GM18517 (cell line): ENCODE results near the gene EHD1.
A peak's percentile ranks its signal among the peaks of the same experiment; 100 is the strongest.
"Not testable (repeated sequence)": the region's sequence is repeated elsewhere in the genome, so short reads cannot be mapped to it uniquely, and the experiment has no call there.

Experiments
- ATAC-seq: cut with Tn5 transposase; IDR thresholded peaks from one replicate; pipeline ENCODE4 v1.9.1; 2021; ENCODE audit warnings: mild to moderate bottlenecking, moderate library complexity; ENCODE audit not compliant: unreplicated experiment

Gene EHD1

GRCh38 chr11:64859542-64860414, 18.6 kb downstream of the EHD1 start:
- ATAC-seq = peak; percentile 91

- ATAC-seq = peak; percentile 6
Observed at GRCh38 chr11:64858467-64859263, 19.8 kb downstream of the EHD1 start.

GRCh38 chr11:64857485-64857884, 20.9 kb downstream of the EHD1 start:
- no peak for ATAC-seq

GRCh38 chr11:64856382-64857227, 21.8 kb downstream of the EHD1 start:
- ATAC-seq = no peak

GRCh38 chr11:64855596-64856304, 22.7 kb downstream of the EHD1 start:
- no peak for ATAC-seq

GRCh38 chr11:64854534-64855502, 23.6 kb downstream of the EHD1 start:
- no peak for ATAC-seq

GRCh38 chr11:64854157-64854533, 24.3 kb downstream of the EHD1 start:
- no peak for ATAC-seq

GRCh38 chr11:64853709-64854108, 24.7 kb downstream of the EHD1 start:
- ATAC-seq = no peak

GRCh38 chr11:64852804-64853509, 25.5 kb downstream of the EHD1 start:
- ATAC-seq = no peak

GRCh38 chr11:64851831-64852351, 26.5 kb downstream of the EHD1 start:
- ATAC-seq = peak; percentile 18

- ATAC-seq = peak; percentile 74
Observed at GRCh38 chr11:64850979-64851567, 27.3 kb downstream of the EHD1 start.

- no peak for ATAC-seq
Observed at GRCh38 chr11:64849598-64850356, 28.6 kb downstream of the EHD1 start.

GRCh38 chr11:64848826-64849597, 29.4 kb downstream of the EHD1 start:
- no peak for ATAC-seq

GRCh38 chr11:64848214-64848825, 30.1 kb downstream of the EHD1 start:
- ATAC-seq = no peak

GRCh38 chr11:64846998-64847666, 31.3 kb downstream of the EHD1 start:
- no peak for ATAC-seq

GRCh38 chr11:64845776-64846129, 32.7 kb downstream of the EHD1 start:
- not testable (repeated sequence) for ATAC-seq
